ENCODE measurements around the gene RNF4.
A peak's percentile ranks its signal among the peaks of the same experiment; 100 is the strongest.

The RNF4 gene

GRCh38 chr4:2450394-2451035 is 18.4 kb upstream of the RNF4 start:
- H3K9ac ChIP-seq (ENCODE audit: low read depth, low read length) = no peak overlapping the region
- no peaks in the 10 kb centered on the region for H3K36me3 ChIP-seq (ENCODE audit: insufficient read depth, low read length)
- H3K4me3 ChIP-seq (ENCODE audit: low read length) = no peak overlapping the region
- H3K27me3 ChIP-seq (ENCODE audit: control insufficient read depth, insufficient read depth, low read length) = peaks cover 42% of the 10 kb centered on the region
- no peaks in the 10 kb centered on the region for H3K9me3 ChIP-seq (replicated peaks; ENCODE audit: low read length)
- no peak overlapping the region for H3K4me2 ChIP-seq (ENCODE audit: low read length)
- no peaks in the 10 kb centered on the region for H3K4me1 ChIP-seq (ENCODE audit: control insufficient read depth, insufficient read depth, low read length)

GRCh38 chr4:2451036-2451520 is 17.8 kb upstream of the RNF4 start:
- H3K36me3 ChIP-seq (ENCODE audit: insufficient read depth, low read length) = no peaks in the 10 kb centered on the region
- H3K9me3 ChIP-seq (replicated peaks; ENCODE audit: low read length) = no peaks in the 10 kb centered on the region
- peaks cover 43% of the 10 kb centered on the region for H3K27me3 ChIP-seq (ENCODE audit: control insufficient read depth, insufficient read depth, low read length)
- H3K9ac ChIP-seq (ENCODE audit: low read depth, low read length) = no peak overlapping the region
- no peak overlapping the region for H3K4me3 ChIP-seq (ENCODE audit: low read length)
- H3K4me2 ChIP-seq (ENCODE audit: low read length) = no peak overlapping the region
- no peaks in the 10 kb centered on the region for H3K4me1 ChIP-seq (ENCODE audit: control insufficient read depth, insufficient read depth, low read length)

- no peaks in the 10 kb centered on the region for H3K36me3 ChIP-seq (ENCODE audit: insufficient read depth, low read length)
- no peaks in the 10 kb centered on the region for H3K4me1 ChIP-seq (ENCODE audit: control insufficient read depth, insufficient read depth, low read length)
- H3K27me3 ChIP-seq (ENCODE audit: control insufficient read depth, insufficient read depth, low read length) = peaks cover 45% of the 10 kb centered on the region
- no peaks in the 10 kb centered on the region for H3K9me3 ChIP-seq (replicated peaks; ENCODE audit: low read length)
- H3K9ac ChIP-seq (ENCODE audit: low read depth, low read length) = no peak overlapping the region
- no peak overlapping the region for H3K4me3 ChIP-seq (ENCODE audit: low read length)
- no peak overlapping the region for H3K4me2 ChIP-seq (ENCODE audit: low read length)
Measured at GRCh38 chr4:2451821-2452785, 16.8 kb upstream of the RNF4 start.

DNA sequence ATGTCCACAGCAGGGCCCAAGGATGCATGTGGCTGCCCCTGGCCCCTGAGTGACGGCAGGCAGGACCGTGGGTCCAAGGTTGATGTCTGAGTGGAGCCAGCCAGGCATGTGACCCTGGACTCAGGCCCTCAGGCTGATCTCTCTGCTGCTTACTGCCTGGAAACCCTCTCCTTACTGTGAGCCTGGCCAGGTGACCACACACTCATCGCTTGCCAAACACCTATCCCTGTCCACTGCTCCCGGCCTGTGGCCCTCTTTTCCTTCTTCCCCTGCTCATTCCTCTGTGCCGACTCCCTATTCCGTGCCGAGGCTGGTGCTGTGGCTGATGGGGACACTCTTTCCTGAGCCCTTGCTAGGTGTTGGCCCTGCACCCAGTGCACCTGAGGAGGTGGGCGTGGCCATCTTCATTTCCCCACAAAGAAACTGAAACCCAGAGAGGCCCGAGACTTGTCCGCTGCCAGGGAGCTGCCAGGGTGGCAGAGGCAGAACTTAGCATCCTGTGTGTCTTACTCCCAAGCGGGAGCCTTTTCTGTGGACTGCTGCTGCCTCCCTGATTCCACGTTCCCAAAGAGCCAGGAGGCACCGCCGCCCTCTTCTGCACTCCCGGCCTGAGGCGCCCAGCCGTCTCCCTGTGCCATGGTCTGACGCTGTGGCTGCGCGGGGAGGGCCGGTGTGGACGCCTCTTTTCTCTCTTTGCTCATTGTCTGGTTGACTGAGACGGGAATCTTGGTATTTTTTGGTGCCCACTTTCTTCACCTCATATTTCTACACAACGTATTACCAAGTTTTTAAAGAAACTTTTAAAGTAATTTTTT is 11.2 kb upstream of the RNF4 start:
- peaks cover 16% of the 10 kb centered on the region for H3K27me3 ChIP-seq (ENCODE audit: control insufficient read depth, insufficient read depth, low read length)
- H3K4me2 ChIP-seq (ENCODE audit: low read length) = no peak overlapping the region
- H3K36me3 ChIP-seq (ENCODE audit: insufficient read depth, low read length) = no peaks in the 10 kb centered on the region
- H3K9me3 ChIP-seq (replicated peaks; ENCODE audit: low read length) = no peaks in the 10 kb centered on the region
- no peak overlapping the region for H3K9ac ChIP-seq (ENCODE audit: low read depth, low read length)
- peaks cover 6% of the 10 kb centered on the region for H3K4me1 ChIP-seq (ENCODE audit: control insufficient read depth, insufficient read depth, low read length)
- H3K4me3 ChIP-seq (ENCODE audit: low read length) = no peak overlapping the region

DNA sequence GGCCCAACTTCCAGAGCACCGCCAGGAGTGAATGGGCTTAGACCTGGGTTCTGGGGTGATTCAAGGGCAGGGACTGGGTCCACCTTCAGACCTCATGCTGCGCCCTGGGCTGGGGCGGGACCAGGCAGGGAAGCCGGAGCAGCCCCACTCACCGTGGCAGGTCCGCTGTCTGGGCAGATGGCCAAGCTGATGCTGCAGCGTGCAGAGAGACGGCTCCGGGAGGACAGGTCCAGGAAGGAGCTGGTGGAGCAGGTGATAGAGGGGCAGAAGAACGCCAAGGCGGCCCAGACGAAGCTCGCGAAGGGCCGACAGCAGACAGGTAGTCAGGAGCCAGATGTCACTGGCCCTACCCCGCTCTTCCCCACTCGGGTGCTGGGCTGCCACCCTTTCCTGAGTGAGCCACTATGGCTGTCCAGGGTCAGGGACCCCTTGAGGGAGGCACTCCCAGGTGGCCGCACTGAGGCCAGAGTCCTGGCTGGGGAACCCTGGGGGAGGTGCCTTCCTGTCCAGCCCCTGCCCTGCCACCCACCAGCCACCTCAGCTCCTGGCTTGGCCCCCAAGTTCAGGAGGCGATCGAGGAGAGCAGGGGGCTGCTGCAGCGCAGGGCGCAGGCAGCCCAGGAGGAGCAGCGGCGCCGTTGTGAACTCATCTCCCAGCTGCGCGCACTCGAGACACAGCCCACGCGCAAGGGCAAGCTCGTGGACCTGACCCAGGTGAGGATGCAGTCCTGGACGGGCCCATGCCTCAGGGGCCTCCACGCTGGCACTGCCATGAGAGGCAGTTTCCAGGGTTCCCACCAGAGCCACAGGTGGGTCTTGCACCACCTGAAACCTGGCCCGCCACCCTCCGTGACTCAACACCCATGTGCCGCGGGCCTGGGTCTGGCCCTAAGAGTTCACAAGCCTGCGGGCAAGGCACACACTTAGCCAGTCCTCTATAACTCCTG is 10.1 kb upstream of the RNF4 start:
- no peaks in the 10 kb centered on the region for H3K9me3 ChIP-seq (replicated peaks; ENCODE audit: low read length)
- no peak overlapping the region for H3K9ac ChIP-seq (ENCODE audit: low read depth, low read length)

GRCh38 chr4:2459589-2460349 is 9.1 kb upstream of the RNF4 start:
- H3K27me3 ChIP-seq (ENCODE audit: control insufficient read depth, insufficient read depth, low read length) = peaks cover 16% of the 10 kb centered on the region

More for the DNA sequence above, 10.1 kb upstream of the RNF4 start:
- H3K4me3 ChIP-seq (ENCODE audit: low read length) = no peak overlapping the region
- H3K27me3 ChIP-seq (ENCODE audit: control insufficient read depth, insufficient read depth, low read length) = peaks cover 16% of the 10 kb centered on the region
- H3K36me3 ChIP-seq (ENCODE audit: insufficient read depth, low read length) = no peaks in the 10 kb centered on the region
- H3K4me2 ChIP-seq (ENCODE audit: low read length) = no peak overlapping the region
- peaks cover 6% of the 10 kb centered on the region for H3K4me1 ChIP-seq (ENCODE audit: control insufficient read depth, insufficient read depth, low read length)

DNA sequence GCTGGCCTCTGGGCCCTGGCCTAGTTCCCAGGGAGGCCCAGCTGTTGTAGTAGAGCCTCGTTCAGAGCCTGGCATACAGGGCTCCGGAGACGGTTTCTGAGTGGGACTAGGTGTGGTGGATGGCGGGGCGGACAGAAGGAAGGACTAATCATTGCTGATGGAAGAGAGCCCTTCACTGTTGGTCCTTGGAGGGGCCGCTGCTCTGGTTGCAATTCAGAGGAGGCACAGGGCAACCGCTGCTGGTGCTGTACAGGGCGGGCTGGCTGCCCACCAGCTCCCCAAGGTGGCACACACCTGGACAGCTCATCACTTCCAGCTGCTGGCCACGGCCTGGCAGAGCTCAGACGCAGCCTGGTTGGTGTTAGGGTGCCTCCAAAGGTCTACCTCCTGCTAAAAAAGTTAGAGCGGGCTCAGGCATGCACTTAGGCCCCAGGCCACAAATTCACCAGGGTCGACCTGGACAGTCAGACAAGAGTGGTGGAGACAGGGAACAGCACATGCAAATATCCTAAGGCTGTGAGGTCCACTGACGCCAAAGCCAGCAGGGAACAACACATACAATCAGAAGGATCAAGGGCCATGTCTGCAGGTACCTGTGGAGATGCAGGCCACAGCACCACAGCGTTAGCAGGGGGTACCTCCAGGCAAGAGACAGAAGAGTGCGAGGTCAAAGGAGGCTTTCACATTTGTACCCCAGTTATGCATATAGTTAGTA is 7.5 kb upstream of the RNF4 start:
- Histone ChIP-seq H3K9me3 (replicated peaks; ENCODE audit: low read length) (no peaks in the 10 kb centered on the region), H3K36me3 (ENCODE audit: insufficient read depth, low read length) (no peaks in the 10 kb centered on the region), H3K4me3 (ENCODE audit: low read length) (no peak overlapping the region), H3K4me2 (ENCODE audit: low read length) (no peak overlapping the region), H3K27me3 (ENCODE audit: control insufficient read depth, insufficient read depth, low read length) (peaks cover 12% of the 10 kb centered on the region), H3K4me1 (ENCODE audit: control insufficient read depth, insufficient read depth, low read length) (peaks cover 6% of the 10 kb centered on the region), H3K9ac (ENCODE audit: low read depth, low read length) (no peak overlapping the region)

More at GRCh38 chr4:2459589-2460349, 9.1 kb upstream of the RNF4 start:
- H3K4me1 ChIP-seq (ENCODE audit: control insufficient read depth, insufficient read depth, low read length) = peaks cover 6% of the 10 kb centered on the region
- no peak overlapping the region for H3K4me2 ChIP-seq (ENCODE audit: low read length)
- H3K4me3 ChIP-seq (ENCODE audit: low read length) = no peak overlapping the region
- no peaks in the 10 kb centered on the region for H3K9me3 ChIP-seq (replicated peaks; ENCODE audit: low read length)
- H3K9ac ChIP-seq (ENCODE audit: low read depth, low read length) = no peak overlapping the region
- H3K36me3 ChIP-seq (ENCODE audit: insufficient read depth, low read length) = no peaks in the 10 kb centered on the region

DNA sequence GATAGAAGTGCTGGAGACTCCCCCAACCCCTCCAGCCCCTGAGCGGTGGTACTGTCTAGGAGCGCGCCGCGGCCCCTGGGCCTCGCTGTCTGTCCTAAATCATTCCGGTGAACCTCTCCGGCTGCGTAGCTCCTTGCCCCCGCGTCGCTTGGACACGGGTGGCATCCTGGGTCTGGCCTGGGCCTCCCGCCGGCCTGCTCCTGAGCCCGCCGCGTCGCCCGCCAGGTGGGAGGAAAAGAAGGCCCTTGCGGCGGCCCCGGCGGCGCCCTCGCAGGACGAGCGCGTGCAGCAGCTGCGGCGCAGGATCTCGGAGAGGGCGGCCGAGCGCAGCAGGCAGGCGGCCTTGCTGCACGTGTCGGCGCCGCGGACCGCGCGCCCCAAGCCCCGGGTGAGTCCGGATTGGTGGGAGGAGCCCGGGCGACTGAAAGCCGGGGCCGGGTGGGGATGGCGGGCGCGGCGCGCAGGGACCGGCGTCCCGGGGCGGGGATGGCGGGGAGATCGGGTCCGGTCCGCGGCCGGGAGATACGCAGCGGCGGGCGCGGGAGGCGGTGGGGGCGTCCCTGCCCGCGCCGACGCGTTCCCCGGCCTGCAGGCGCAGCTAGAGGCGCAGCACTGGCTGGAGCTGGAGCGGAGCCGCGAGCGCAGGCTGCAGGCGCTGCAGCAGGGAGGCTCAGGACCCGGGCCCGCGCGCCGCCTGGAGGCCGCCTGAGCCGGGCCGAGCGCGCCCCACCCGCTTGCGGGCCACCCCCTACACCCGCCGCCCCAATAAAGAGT is 6.5 kb upstream of the RNF4 start:
- Histone ChIP-seq H3K9ac (ENCODE audit: low read depth, low read length) (peak overlapping the region; percentile 38), H3K4me2 (ENCODE audit: low read length) (peak overlapping the region; percentile 86)

DNA sequence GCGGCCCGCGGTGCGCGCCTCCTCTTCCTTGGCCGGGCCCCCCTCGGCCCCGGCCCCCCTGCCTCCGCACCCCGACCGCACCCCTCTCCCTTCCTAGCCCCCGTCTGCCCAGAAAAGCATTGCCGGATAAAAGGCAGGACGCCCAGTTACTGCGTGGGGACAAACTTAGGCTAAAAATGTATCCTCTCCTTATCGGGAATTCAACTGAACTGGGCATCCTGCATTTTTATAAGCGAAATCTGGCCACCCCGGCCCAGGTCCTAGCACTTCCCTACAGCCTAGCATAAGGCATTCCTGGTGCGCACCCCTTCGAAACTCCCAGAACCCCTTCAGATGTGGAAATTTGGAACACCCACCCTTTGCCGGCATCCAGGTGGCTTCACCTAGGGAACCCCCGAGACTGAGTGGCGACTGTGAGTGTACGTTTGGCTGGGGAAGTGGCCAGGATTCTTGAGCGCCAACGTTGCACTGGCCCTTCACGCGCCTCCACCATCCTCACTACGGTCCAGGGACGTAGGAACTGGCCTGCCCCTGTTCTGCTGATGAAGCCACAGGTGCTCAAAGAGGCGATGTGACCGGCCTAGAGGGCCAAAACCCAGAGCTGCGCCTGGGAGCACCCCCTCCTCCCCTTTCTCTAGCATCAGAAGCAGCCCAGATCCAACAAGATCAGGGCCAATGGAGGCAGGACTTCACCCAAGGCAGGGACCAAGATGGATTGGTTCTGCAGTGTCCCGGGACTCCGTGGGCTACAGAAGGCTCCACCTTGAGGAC is 5.7 kb upstream of the RNF4 start:
- peaks cover 5% of the 10 kb centered on the region for H3K27me3 ChIP-seq (ENCODE audit: control insufficient read depth, insufficient read depth, low read length)
- peak overlapping the region; percentile 86 for H3K4me2 ChIP-seq (ENCODE audit: low read length)
- peaks cover 10% of the 10 kb centered on the region for H3K4me1 ChIP-seq (ENCODE audit: control insufficient read depth, insufficient read depth, low read length)
- no peak overlapping the region for H3K9ac ChIP-seq (ENCODE audit: low read depth, low read length)
- no peaks in the 10 kb centered on the region for H3K36me3 ChIP-seq (ENCODE audit: insufficient read depth, low read length)
- H3K4me3 ChIP-seq (ENCODE audit: low read length) = peak overlapping the region; percentile 69
- no peaks in the 10 kb centered on the region for H3K9me3 ChIP-seq (replicated peaks; ENCODE audit: low read length)

More for the DNA sequence above, 6.5 kb upstream of the RNF4 start:
- Histone ChIP-seq H3K27me3 (ENCODE audit: control insufficient read depth, insufficient read depth, low read length) (peaks cover 5% of the 10 kb centered on the region), H3K4me1 (ENCODE audit: control insufficient read depth, insufficient read depth, low read length) (peaks cover 6% of the 10 kb centered on the region), H3K9me3 (replicated peaks; ENCODE audit: low read length) (no peaks in the 10 kb centered on the region), H3K36me3 (ENCODE audit: insufficient read depth, low read length) (no peaks in the 10 kb centered on the region), H3K4me3 (ENCODE audit: low read length) (peak overlapping the region; percentile 69)
